Peyer's patch (tissue), 4 donors: ENCODE data around the gene UBAP2. TPM values are rescaled to one million over a fixed set of nuclear protein-coding genes. Genes with fewer than 3 reads are reported as not detected.

ENCODE experiments used
- DNase-seq, 3 donors: peaks; one replicate each; pipeline ENCODE4 v3.0.0-alpha.2; 2017 to 2019
- H3K27ac ChIP-seq, 4 donors: fragments of 200-600 bp; sonication (generic); one replicate each; pipeline ENCODE4 v1.5.1; 2016 to 2019
- H3K27me3 ChIP-seq, 2 donors: fragments of 200-600 bp; sonication (generic); one replicate each; pipeline ENCODE4 v1.5.1; 2019
- H3K36me3 ChIP-seq, 3 donors: fragments of 200-600 bp; sonication (generic); one replicate each; pipeline ENCODE4 v1.5.1; 2016 to 2019
- H3K4me1 ChIP-seq, 4 donors: fragments of 200-600 bp; sonication (generic); one replicate each; pipeline ENCODE4 v1.5.1; 2016 to 2019
- H3K4me3 ChIP-seq, 4 donors: fragments of 200-600 bp; sonication (generic); 1 replicate in 3 of 4; 2 replicates in 1 of 4; pipeline ENCODE4 v1.5.1; 2016 to 2019; ENCODE audit warnings: mild to moderate bottlenecking in 1 of 4
- H3K9me3 ChIP-seq, 4 donors: fragments of 200-600 bp; sonication (generic); one replicate each; pipeline ENCODE4 v1.5.1; 2016 to 2019; ENCODE audit warnings: mild to moderate bottlenecking in 1 of 4
- POLR2A ChIP-seq, 2 donors: fragments of 450-650 bp; IDR thresholded peaks; one replicate each; pipeline ENCODE4 v1.5.1; 2017; ENCODE audit warnings: antibody characterized with exemption in 2 of 2, mild to moderate bottlenecking in 2 of 2, moderate library complexity in 2 of 2
- total RNA-seq, 4 donors: library from RNA; depleted of rRNA; stranded (reverse); fragments of >200 nt; gene quantifications; one replicate each; pipeline ENCODE4 v1.1.0, GENCODE V29; 2016
- TF ChIP-seq, protein P1 (sequence below), 6 experiments: fragments of 450-650 bp in 4 of 6; fragments of 200-600 bp in 2 of 6; sonication (generic) in 1 of 6; IDR thresholded peaks; one replicate each; pipeline ENCODE4 v1.5.1; 2017 to 2019; ENCODE audit warnings: antibody characterized with exemption in 6 of 6, mild to moderate bottlenecking in 3 of 6, moderate library complexity in 1 of 6

The UBAP2 gene
- total RNA-seq, 4 donors from 2014 or later, result 13.1 to 41.3 (median 25.2) TPM

DNA sequence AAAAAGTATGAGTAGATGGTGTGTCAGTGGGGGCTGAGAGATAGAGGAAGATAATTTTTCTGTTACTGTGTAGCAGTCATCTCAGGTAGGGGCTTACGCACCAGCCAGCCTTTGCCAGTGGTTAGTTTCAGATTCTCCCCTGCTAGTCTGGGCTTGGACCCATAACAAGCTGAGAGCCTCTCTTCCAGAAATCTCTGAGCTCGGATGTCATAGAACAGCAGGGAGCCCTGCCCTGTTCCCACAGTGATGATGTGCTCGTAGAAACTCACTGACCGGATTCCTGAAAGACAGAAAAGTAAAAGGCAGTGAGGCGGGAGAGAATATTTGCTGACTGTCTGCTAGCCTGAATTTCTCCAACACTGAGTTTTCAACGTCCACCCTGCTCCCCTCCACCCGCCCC, 40.6 kb upstream of the UBAP2 start:
- H3K27me3 ChIP-seq, result no peaks in the 10 kb centered on the region
- DNase-seq, result no peak
- no peak overlapping the region for H3K27ac ChIP-seq
- H3K9me3 ChIP-seq, result no peaks in the 10 kb centered on the region
- no peaks in the 10 kb centered on the region for H3K4me1 ChIP-seq
- peaks cover 0 to 85% (median 0%) of the 10 kb centered on the region in 3 donors for H3K36me3 ChIP-seq
- no peak overlapping the region for H3K4me3 ChIP-seq
- no peak for TF ChIP-seq POLR2A (IDR thresholded peaks at IDR 0.05)
- TF ChIP-seq, protein P1, sequence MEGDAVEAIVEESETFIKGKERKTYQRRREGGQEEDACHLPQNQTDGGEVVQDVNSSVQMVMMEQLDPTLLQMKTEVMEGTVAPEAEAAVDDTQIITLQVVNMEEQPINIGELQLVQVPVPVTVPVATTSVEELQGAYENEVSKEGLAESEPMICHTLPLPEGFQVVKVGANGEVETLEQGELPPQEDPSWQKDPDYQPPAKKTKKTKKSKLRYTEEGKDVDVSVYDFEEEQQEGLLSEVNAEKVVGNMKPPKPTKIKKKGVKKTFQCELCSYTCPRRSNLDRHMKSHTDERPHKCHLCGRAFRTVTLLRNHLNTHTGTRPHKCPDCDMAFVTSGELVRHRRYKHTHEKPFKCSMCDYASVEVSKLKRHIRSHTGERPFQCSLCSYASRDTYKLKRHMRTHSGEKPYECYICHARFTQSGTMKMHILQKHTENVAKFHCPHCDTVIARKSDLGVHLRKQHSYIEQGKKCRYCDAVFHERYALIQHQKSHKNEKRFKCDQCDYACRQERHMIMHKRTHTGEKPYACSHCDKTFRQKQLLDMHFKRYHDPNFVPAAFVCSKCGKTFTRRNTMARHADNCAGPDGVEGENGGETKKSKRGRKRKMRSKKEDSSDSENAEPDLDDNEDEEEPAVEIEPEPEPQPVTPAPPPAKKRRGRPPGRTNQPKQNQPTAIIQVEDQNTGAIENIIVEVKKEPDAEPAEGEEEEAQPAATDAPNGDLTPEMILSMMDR (IDR thresholded peaks at IDR 0.05), result no peak

DNA sequence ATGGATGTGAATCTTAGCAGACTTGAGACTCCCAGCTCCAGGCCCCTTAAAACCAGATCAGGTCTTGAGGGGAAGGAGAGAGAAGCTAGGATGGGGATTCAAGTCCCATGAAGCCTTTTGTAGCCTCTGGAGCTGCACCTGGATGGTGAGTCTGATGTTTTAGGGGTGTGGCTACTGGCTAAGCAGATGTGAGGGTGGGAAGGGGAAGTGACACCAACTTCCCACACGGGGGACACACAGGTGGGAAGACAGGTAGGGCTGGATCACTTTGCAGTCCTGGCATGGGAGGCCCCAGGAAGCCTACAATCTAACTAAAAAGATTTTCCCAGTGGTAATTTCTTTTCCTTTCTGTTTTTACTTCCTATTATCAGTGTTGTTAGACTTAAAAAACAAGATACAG, 38.7 kb upstream of the UBAP2 start:
- Histone ChIP-seq H3K4me3 (no peak overlapping the region), H3K27ac (no peak overlapping the region), H3K9me3 (no peaks in the 10 kb centered on the region), H3K27me3 (no peaks in the 10 kb centered on the region), H3K4me1 (no peaks in the 10 kb centered on the region), H3K36me3 (peaks cover 0 to 66% (median 0%) of the 10 kb centered on the region in 3 donors)
- TF ChIP-seq, protein P1 (IDR thresholded peaks at IDR 0.05), result no peak
- no peak for TF ChIP-seq POLR2A (IDR thresholded peaks at IDR 0.05)
- no peak for DNase-seq

DNA sequence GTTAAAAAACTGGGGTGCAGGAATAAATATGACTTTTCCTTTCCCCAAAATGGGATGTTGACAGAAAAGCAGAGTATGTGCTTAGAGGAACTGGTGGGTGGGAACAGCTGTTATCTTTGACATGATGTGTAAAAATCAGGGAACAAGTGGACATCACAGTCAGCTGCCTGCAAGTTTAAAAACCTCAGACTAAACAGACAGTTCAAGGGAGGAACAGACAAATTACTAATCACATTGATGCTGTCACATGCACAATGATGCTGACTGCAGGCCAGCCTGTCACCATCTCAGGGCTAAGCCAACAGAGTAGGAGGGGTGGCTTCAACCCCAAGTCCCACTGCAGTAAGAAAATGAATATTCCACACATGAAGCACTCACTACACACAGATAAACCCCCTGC, 38.2 kb upstream of the UBAP2 start:
- H3K4me3 ChIP-seq, result no peak overlapping the region
- DNase-seq, result no peak
- peaks cover 0 to 61% (median 0%) of the 10 kb centered on the region in 3 donors for H3K36me3 ChIP-seq
- H3K27ac ChIP-seq, result no peak overlapping the region
- H3K4me1 ChIP-seq, result no peaks in the 10 kb centered on the region
- no peaks in the 10 kb centered on the region for H3K27me3 ChIP-seq
- H3K9me3 ChIP-seq, result no peaks in the 10 kb centered on the region
- TF ChIP-seq POLR2A (IDR thresholded peaks at IDR 0.05), result no peak
- TF ChIP-seq, protein P1 (IDR thresholded peaks at IDR 0.05), result no peak

DNA sequence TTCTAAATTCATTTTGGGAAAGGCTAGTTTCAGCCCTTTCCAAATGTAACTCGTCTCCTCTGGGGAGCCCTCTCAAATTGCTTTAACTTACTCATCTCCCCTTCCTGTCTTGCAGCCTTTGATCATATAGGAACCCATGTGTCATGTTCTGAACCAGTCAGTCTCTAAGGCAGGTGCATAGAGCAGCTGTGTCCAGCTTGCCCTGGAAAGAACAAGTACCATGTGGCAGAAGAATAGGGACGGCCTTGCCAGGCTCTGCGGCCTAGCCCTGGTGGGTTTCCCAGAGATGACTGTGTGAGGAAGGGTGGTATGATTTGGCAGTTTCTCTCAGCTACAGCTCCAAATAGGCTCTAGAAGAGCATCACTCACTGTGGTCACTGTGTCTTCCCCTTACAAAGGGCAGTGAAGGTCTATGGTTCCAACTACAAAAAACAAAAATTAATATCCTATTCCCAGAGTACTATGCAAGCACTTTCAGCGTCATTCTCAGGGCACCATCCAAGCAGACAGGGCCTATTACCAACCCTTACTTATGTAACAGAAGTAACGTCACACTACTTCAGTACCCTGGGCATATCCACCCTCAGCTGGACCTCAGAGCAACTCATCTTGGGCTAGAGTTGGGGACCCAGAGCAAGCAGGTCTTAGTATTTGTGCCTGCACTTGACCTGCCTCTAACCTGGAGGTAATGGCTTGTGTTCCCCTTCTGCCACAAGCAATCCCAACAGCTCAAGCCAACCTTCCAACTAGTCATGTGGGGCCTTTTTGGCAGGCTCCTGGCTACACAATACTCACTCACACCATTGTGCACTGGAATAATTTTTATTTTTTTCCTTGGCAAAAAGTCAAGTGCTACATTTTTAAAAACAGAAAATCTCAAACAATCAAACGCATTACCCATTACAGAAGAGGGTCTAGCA, 37.2 kb upstream of the UBAP2 start:
- Histone ChIP-seq H3K27ac (peak overlapping the region in 2 of 4 donors; percentile 8 to 48), H3K27me3 (no peaks in the 10 kb centered on the region), H3K4me1 (no peaks in the 10 kb centered on the region), H3K36me3 (peaks cover 0 to 51% (median 0%) of the 10 kb centered on the region in 3 donors), H3K4me3 (no peak overlapping the region), H3K9me3 (no peaks in the 10 kb centered on the region)
- TF ChIP-seq, protein P1 (IDR thresholded peaks at IDR 0.05), result no peak
- no peak for TF ChIP-seq POLR2A (IDR thresholded peaks at IDR 0.05)
- DNase-seq, result no peak

DNA sequence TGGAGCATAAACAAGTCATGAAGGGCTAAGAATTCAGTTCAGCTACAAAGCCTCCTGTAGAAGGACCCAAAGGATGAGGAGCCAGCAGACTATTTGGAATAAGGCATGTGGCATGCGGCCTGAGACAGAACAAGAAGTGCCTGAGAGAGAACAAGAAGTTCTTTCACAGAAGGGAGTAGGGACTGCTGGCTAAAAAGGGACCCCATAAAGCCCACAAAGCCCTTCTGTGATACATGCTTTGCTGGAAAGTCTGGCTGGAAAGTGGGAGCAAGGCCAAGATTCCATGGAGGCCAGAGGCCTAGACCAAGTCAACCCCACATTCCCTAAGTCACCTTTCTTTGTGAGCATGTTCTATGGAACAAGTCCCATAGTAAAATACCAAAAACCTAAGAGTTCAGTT, 35.9 kb upstream of the UBAP2 start:
- no peak for TF ChIP-seq POLR2A (IDR thresholded peaks at IDR 0.05)
- TF ChIP-seq, protein P1 (IDR thresholded peaks at IDR 0.05), result no peak
- H3K27ac ChIP-seq, result peak overlapping the region in 2 of 4 donors; percentile 30 to 48
- H3K27me3 ChIP-seq, result no peaks in the 10 kb centered on the region
- no peak for DNase-seq
- H3K4me1 ChIP-seq, result no peaks in the 10 kb centered on the region
- H3K9me3 ChIP-seq, result no peaks in the 10 kb centered on the region
- H3K4me3 ChIP-seq, result no peak overlapping the region
- peaks cover 0 to 38% (median 0%) of the 10 kb centered on the region in 3 donors for H3K36me3 ChIP-seq
